Measurements from ENCODE around the gene SMARCAL1. TPM values are rescaled to one million over a fixed set of nuclear protein-coding genes. Genes with fewer than 3 reads are reported as not detected.

Gene SMARCAL1
- total RNA-seq, 1 experiment from 2014 or later = 40.5 TPM

GRCh38 chr2:216532562-216532961 is 120.3 kb downstream of the SMARCAL1 start:
- Histone ChIP-seq H3K27me3 (ENCODE audit: insufficient read depth, low read depth) (no peaks in the 10 kb centered on the region), H3K4me1 (replicated peaks; ENCODE audit: insufficient read depth) (peaks cover 24% of the 10 kb centered on the region), H3K4me3 (no peak overlapping the region), H3K36me3 (ENCODE audit: low read depth) (no peaks in the 10 kb centered on the region), H2AFZ (no peak overlapping the region), H4K20me1 (ENCODE audit: insufficient read depth) (no peaks in the 10 kb centered on the region), H3K9me3 (ENCODE audit: insufficient read depth, low read depth) (no peaks in the 10 kb centered on the region), H3F3A (ENCODE audit: insufficient read depth, low read depth) (peaks cover 8% of the 10 kb centered on the region; the same call in 1 of the 2 replicates), H3K4me2 (no peak overlapping the region), H3K27ac (no peak overlapping the region), H3K9me2 (ENCODE audit: insufficient read depth) (no peaks in the 10 kb centered on the region), H3K79me2 (ENCODE audit: low read depth) (no peaks in the 10 kb centered on the region)
- intact Hi-C loops (cut with micrococcal nuclease; ENCODE audit: unreplicated experiment) = no loop called here
- BruUV-seq (replicated peaks) = no TSS peak
- CTCF ChIA-PET = interaction anchor here (0.6 to 0.7 kb wide), 2 partner anchors 79 to 1318 kb away, joined by 3 to 14 read pairs; no protein-coding TSS in a partner anchor
- TF ChIP-seq EZH2 (IDR thresholded peaks at IDR 0.05; ENCODE audit: low read depth) (no peak), CTCF (conservative IDR thresholded peaks at IDR 0.05) (no peak)
- DNase-seq = no peak
- POLR2A ChIA-PET (ENCODE audit: unreplicated experiment) = no interaction called here

Other genes with a start within 250 kb of the SMARCAL1 start
- 7.7 and 14.5 TPM in 2 replicates for gene MARCHF4, start 40.0 kb upstream of the SMARCAL1 start, total RNA-seq (2021)
- gene RPL37A, start 86.4 kb downstream of the SMARCAL1 start, total RNA-seq (2021) = 2,248 and 2,378 TPM in 2 replicates
- 106 and 133 TPM in 2 replicates for gene IGFBP2, start 220.9 kb downstream of the SMARCAL1 start, total RNA-seq (2021)

Data from PC-9 (cell line).